HG02678 (cell line): Measurements from ENCODE around the gene LRRN4CL.

Experiments
- ATAC-seq: cut with Tn5 transposase; IDR thresholded peaks from one replicate; pipeline ENCODE4 v1.9.1; 2021; ENCODE audit warnings: mild to moderate bottlenecking, moderate library complexity; ENCODE audit not compliant: unreplicated experiment

Gene LRRN4CL

DNA sequence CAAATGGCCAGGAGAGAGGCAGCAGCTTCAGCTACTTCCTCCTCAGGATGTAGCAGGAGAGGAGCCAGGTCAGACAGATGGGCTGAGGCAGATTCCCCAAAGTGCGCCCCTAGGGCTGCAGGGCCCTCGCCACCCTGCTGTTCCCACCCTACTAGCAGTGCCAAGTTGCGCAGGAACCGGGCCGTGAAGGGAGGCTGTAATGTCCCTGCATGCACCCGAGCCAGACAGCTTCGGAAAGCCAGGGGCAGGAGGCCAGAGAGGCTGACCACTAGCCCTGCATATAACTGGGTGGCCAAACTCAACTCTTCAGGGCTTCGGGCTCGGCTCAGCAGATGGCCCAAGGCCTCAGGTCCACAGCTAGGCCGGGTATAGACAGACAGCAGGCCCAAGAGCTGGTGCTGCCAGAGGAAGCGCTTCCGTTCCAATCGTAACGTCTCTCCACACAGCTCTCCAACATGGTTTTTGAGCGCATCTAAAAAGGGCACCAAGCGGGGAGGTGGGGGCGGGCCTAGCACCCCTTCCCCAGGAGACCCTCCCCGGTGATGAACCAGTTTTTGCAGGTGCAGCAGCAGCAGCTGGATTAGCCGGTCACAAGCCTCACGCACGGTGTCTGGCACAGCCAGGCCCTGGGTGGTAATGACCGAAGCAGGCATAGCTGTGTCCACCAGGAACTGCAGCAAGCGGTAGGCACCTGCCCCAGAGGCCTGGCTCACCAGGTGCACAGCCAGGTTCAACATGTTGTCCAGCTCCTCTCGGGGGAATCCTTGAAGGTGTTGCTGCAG is 41.0 kb downstream of the LRRN4CL start:
- no peak for ATAC-seq

DNA sequence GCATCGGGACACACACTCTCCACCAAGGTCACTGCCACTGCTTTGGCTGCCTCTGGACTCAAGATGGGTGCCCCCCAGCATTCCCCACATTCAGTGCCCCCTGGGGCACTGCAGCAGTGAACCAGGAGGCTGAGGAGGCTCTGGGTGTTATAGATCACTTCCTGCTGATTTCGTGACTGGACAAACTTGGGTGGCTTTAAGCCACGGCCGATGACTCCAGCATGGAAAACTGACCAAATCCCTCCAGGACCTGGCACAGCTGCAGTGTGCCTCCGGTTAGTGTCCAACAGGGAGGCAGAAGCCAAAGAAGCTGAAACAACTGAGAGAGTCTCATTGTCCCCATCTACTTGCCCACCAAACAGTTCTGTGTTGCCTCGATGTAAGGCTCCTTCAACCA is 41.7 kb downstream of the LRRN4CL start:
- no peak for ATAC-seq

DNA sequence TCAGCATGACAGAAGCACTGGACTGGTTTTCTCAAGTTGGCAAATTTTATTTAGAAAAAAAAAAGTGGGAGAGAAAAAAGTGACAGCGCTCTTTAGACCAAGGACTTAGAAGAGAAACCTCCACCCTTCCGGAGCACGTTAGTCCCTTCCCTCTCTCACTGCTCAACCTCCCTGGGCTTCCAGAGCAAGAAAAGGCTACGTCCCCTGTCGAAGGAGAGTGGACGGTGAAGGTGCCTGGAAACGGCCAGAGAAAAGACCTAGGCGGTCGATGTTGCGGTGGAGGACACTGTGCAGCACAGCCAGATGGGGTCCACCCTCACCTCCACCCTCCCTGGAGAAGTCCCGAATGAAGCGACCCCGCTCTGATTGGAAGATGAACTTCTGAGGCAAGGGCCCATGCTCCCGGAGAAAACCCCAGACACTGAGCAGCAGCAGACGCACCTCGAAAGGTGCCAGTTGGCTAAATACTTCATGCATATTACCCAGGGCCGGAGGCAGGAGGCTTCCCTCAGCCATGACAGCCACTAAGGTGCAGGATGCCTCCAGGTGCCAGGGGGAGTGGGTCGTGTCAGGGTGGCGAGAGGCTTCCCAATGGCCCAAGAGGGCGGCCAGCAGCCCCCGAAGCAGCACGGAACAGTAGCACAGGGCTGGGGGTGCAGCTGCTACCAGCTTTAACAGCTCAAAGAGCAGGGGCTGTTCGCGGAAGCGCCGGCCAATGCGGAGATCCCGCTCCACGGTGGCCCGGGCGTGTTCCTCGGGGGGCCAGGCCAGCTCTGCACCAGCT is 42.3 kb downstream of the LRRN4CL start:
- no peak for ATAC-seq

DNA sequence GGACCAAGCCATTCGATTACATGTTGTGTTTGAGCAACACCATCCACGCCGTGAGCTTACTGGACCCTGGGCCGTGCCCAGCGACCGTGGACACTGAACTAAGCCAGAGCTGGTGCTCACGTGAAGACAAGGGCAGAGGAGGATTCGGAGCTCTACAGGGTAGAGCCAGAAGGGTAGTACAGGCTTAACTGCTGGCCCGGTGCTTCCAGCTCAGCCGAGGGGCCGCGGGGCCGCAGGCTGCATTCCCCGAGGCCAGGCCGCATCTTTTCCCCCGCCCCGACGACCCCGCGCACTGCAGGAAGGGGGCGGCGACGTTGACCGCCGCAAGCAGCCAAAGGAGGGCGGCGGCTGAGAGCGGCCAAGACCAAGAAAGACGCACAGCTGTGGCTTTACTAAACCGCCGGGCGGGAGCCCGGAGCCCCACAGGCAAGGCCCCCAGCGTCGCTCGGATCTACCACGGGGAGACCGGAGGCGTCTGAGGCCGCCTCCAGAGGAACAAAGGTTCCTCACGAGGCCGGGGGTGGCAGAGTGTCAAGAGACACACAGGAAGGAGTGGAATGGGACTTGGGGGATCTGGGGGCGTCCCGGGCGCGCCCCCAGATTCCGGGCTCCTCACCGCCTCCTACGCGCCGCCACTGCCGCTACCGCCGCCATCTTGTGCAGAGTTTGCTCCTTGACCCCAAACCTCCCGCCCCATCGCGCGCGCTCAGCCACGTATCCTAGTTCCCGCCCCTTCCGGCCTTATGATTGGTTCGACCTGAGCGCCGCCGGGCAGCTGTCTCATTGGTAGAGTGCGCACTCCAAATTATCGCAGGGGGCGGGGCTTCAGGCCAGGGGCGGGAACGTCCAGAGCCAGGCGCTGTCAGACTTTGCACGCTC is 43.1 kb downstream of the LRRN4CL start, which contains the start of gene GANAB:
TSS of gene GANAB (minus strand) at position 668 of the 879 bp plus-strand sequence. CDS start at position 654, 14 bp downstream.
- ATAC-seq, result peak; percentile 96

DNA sequence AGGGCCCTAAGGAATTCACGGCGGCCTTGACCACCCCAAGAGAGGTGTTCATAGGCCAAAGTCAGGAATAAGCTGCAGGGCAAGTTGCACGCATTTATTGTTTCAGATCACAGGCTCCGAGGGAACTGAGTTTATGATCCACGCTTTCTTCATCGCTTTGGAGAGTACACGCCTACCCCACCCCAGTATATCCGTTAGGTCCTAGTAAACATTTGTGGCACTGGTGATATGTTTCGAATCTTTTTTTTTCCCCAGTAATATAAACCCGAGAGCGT is 43.7 kb downstream of the LRRN4CL start:
- ATAC-seq, result no peak

DNA sequence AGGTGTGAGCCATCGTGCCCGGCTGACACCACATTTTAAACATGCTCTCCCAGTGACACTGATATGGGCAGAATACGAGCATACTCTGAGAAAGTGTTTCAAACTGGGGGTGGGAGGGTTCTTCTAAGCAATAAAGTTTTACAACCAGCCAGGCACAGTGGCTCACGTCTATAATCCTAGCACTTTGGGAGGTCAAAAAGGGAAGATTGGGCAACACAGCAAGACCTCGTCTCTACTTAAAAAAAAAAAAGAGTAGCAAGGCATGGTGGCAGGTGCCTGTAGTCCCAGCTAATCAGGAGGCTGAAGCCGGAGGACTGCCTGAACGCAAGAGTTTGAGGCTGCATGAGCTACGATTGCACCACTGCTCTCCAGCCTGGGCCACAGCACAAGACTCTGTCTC is 45.1 kb downstream of the LRRN4CL start:
- no peak for ATAC-seq
